HL-60 (cell line): Measurements from ENCODE around the gene EHBP1L1.

ENCODE experiments used
- POLR2AphosphoS5 ChIP-seq: IDR thresholded peaks from 2 replicates; pipeline ENCODE4 v1.6.1; 2012; ENCODE audit warnings: low read depth
- TF ChIP-seq, protein P1 (sequence below): IDR thresholded peaks from 2 replicates; pipeline ENCODE4 v1.6.1; 2012; ENCODE audit warnings: low read depth; ENCODE audit not compliant: insufficient replicate concordance
- TF ChIP-seq, protein P2 (sequence below): IDR thresholded peaks from one replicate; pipeline ENCODE4 v1.5.1; 2011; ENCODE audit warnings: low read length, control low read depth, inconsistent platforms; ENCODE audit not compliant: insufficient read depth

DNA sequence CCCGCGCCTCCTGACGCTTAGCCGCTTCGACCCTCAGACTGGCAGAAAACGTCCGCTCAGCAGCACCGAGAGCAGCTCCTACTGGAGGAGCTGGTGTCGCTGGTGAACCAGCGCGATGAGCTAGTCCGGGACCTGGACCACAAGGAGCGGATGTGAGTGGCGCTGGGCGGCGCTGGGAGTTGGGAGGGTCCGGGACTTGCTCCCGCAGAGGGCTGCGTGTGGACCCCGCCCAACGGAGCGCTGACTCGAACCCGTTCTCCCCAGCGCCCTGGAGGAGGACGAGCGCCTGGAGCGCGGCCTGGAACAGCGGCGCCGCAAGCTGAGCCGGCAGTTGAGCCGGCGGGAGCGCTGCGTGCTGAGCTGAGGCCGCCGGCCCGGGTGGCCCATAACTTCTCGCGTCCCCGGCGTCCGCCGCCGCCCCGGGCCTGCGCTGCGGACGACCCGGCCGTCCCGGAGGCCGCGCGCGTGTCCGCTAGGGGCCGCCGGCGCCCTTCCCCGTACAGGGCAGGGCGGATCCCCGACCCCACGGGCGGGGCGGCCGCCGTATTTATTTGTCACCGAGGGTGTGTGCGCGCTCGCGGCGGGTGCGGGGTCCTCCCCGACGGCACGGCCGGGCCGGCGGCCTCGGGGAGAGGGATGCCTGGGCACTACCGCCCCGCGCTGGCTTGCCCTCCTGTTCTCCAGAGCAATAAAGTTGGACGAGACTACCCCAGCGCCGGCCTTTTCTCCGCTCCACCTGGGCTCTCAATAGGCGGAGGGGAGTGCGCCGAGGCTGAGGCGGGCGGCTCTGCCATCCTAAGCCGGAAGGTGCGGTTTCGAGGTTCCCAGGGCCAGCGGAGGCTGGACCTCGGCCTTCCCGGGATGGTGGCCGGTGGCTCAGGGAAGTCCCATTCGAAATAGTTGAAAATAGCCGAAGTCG lies 16.3 kb downstream of the EHBP1L1 start:
- TF ChIP-seq, protein P1, sequence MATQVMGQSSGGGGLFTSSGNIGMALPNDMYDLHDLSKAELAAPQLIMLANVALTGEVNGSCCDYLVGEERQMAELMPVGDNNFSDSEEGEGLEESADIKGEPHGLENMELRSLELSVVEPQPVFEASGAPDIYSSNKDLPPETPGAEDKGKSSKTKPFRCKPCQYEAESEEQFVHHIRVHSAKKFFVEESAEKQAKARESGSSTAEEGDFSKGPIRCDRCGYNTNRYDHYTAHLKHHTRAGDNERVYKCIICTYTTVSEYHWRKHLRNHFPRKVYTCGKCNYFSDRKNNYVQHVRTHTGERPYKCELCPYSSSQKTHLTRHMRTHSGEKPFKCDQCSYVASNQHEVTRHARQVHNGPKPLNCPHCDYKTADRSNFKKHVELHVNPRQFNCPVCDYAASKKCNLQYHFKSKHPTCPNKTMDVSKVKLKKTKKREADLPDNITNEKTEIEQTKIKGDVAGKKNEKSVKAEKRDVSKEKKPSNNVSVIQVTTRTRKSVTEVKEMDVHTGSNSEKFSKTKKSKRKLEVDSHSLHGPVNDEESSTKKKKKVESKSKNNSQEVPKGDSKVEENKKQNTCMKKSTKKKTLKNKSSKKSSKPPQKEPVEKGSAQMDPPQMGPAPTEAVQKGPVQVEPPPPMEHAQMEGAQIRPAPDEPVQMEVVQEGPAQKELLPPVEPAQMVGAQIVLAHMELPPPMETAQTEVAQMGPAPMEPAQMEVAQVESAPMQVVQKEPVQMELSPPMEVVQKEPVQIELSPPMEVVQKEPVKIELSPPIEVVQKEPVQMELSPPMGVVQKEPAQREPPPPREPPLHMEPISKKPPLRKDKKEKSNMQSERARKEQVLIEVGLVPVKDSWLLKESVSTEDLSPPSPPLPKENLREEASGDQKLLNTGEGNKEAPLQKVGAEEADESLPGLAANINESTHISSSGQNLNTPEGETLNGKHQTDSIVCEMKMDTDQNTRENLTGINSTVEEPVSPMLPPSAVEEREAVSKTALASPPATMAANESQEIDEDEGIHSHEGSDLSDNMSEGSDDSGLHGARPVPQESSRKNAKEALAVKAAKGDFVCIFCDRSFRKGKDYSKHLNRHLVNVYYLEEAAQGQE, result no peak
- TF ChIP-seq, protein P2, sequence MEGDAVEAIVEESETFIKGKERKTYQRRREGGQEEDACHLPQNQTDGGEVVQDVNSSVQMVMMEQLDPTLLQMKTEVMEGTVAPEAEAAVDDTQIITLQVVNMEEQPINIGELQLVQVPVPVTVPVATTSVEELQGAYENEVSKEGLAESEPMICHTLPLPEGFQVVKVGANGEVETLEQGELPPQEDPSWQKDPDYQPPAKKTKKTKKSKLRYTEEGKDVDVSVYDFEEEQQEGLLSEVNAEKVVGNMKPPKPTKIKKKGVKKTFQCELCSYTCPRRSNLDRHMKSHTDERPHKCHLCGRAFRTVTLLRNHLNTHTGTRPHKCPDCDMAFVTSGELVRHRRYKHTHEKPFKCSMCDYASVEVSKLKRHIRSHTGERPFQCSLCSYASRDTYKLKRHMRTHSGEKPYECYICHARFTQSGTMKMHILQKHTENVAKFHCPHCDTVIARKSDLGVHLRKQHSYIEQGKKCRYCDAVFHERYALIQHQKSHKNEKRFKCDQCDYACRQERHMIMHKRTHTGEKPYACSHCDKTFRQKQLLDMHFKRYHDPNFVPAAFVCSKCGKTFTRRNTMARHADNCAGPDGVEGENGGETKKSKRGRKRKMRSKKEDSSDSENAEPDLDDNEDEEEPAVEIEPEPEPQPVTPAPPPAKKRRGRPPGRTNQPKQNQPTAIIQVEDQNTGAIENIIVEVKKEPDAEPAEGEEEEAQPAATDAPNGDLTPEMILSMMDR, result no peak
- TF ChIP-seq POLR2AphosphoS5, result no peak
